Subcutaneous abdominal adipose tissue (tissue), 5 donors: ENCODE results near the gene ADCY1.
"Not testable (repeated sequence)": the region's sequence is repeated elsewhere in the genome, so short reads cannot be mapped to it uniquely, and the experiment has no call there.

Experiments
- H3K27ac ChIP-seq: one replicate; pipeline ENCODE4 v1.7.0; 2013; ENCODE audit warnings: low read depth, mild to moderate bottlenecking, inconsistent platforms, low read length, moderate library complexity
- H3K27me3 ChIP-seq, 5 donors: one replicate each; pipeline ENCODE4 v1.7.0; 2013; ENCODE audit warnings: low read length in 5 of 5, inconsistent platforms in 1 of 5; ENCODE audit not compliant: control insufficient read depth in 5 of 5, insufficient read depth in 4 of 5
- H3K36me3 ChIP-seq, 5 donors: one replicate each; pipeline ENCODE4 v1.7.0; 2013; ENCODE audit warnings: low read length in 5 of 5; ENCODE audit not compliant: control insufficient read depth in 5 of 5, insufficient read depth in 5 of 5
- H3K4me1 ChIP-seq, 5 donors: one replicate each; pipeline ENCODE4 v1.7.0; 2013; ENCODE audit warnings: low read length in 5 of 5, mild to moderate bottlenecking in 3 of 5, moderate library complexity in 1 of 5; ENCODE audit not compliant: control insufficient read depth in 5 of 5, insufficient read depth in 5 of 5
- H3K4me3 ChIP-seq, 5 donors: one replicate each; pipeline ENCODE4 v1.7.0; 2013; ENCODE audit warnings: low read length in 5 of 5, low read depth in 1 of 5
- H3K9ac ChIP-seq, 5 donors: one replicate each; pipeline ENCODE4 v1.7.0; 2013; ENCODE audit warnings: low read length in 5 of 5, mild to moderate bottlenecking in 4 of 5, moderate library complexity in 3 of 5
- H3K9me3 ChIP-seq, 5 donors: one replicate each; pipeline ENCODE4 v1.7.0; 2013; ENCODE audit warnings: low read length in 5 of 5; ENCODE audit not compliant: control insufficient read depth in 5 of 5
- donor health status: healthy.
- donor health status: healthy.
- donor health status: healthy.
- donor health status: healthy.
- donor health status: healthy.

ADCY1 gene

GRCh38 chr7:45715471-45716352 is 141.5 kb downstream of the ADCY1 start:
- no peak overlapping the region for H3K27ac ChIP-seq
- H3K4me1 ChIP-seq: peaks cover 0 to 9% (median 0%) of the 10 kb centered on the region in 5 donors
- no peaks in the 10 kb centered on the region for H3K9me3 ChIP-seq
- H3K36me3 ChIP-seq: peaks cover 0 to 11% (median 0%) of the 10 kb centered on the region in 5 donors
- no peak overlapping the region for H3K4me3 ChIP-seq
- H3K27me3 ChIP-seq: peaks cover 0 to 3% (median 0%) of the 10 kb centered on the region in 5 donors
- H3K9ac ChIP-seq: no peak overlapping the region

GRCh38 chr7:45716380-45717203 is 142.4 kb downstream of the ADCY1 start:
- peaks cover 0 to 9% (median 0%) of the 10 kb centered on the region in 5 donors for H3K36me3 ChIP-seq
- peaks cover 0 to 9% (median 0%) of the 10 kb centered on the region in 5 donors for H3K4me1 ChIP-seq
- H3K27me3 ChIP-seq: peaks cover 0 to 3% (median 0%) of the 10 kb centered on the region in 5 donors
- H3K9ac ChIP-seq: no peak overlapping the region
- no peak overlapping the region for H3K27ac ChIP-seq
- no peaks in the 10 kb centered on the region for H3K9me3 ChIP-seq
- no peak overlapping the region for H3K4me3 ChIP-seq

GRCh38 chr7:45717537-45718235 is 143.5 kb downstream of the ADCY1 start:
- Histone ChIP-seq H3K9ac (no peak overlapping the region), H3K27ac (no peak overlapping the region), H3K4me1 (peaks cover 0 to 9% (median 0%) of the 10 kb centered on the region in 5 donors), H3K36me3 (peaks cover 0 to 14% (median 2%) of the 10 kb centered on the region in 5 donors), H3K4me3 (no peak overlapping the region), H3K9me3 (no peaks in the 10 kb centered on the region), H3K27me3 (peaks cover 0 to 3% (median 0%) of the 10 kb centered on the region in 5 donors)

GRCh38 chr7:45718464-45719330 is 144.5 kb downstream of the ADCY1 start:
- no peak overlapping the region for H3K4me3 ChIP-seq
- H3K4me1 ChIP-seq: peaks cover 0 to 9% (median 0%) of the 10 kb centered on the region in 5 donors
- no peak overlapping the region for H3K27ac ChIP-seq
- H3K36me3 ChIP-seq: peaks cover under 1 to 21% (median 5%) of the 10 kb centered on the region in 5 donors
- no peak overlapping the region for H3K9ac ChIP-seq
- H3K9me3 ChIP-seq: no peaks in the 10 kb centered on the region
- peaks cover 0 to 3% (median 0%) of the 10 kb centered on the region in 5 donors for H3K27me3 ChIP-seq

- Histone ChIP-seq H3K9ac (no peak overlapping the region), H3K4me1 (peaks cover 0 to 9% (median 0%) of the 10 kb centered on the region in 5 donors), H3K9me3 (no peaks in the 10 kb centered on the region), H3K27ac (no peak overlapping the region), H3K36me3 (peaks cover 9 to 36% (median 19%) of the 10 kb centered on the region in 5 donors), H3K4me3 (no peak overlapping the region), H3K27me3 (peaks cover 0 to 3% (median 0%) of the 10 kb centered on the region in 5 donors)
These were observed 146.8 kb downstream of the ADCY1 start for GRCh38 chr7:45720989-45721388.

- Histone ChIP-seq H3K36me3 (peaks cover 9 to 45% (median 26%) of the 10 kb centered on the region in 5 donors), H3K4me3 (no peak overlapping the region), H3K4me1 (peaks cover 0 to 4% (median 0%) of the 10 kb centered on the region in 5 donors), H3K27me3 (peaks cover 0 to 3% (median 0%) of the 10 kb centered on the region in 5 donors), H3K9ac (no peak overlapping the region), H3K9me3 (no peaks in the 10 kb centered on the region), H3K27ac (no peak overlapping the region)
These were observed 147.8 kb downstream of the ADCY1 start for GRCh38 chr7:45721686-45722598.

GRCh38 chr7:45725231-45725630 is 151.1 kb downstream of the ADCY1 start:
- not testable (repeated sequence) for H3K9ac ChIP-seq, H3K9me3 ChIP-seq, H3K4me1 ChIP-seq, H3K27me3 ChIP-seq, H3K4me3 ChIP-seq, H3K27ac ChIP-seq
- H3K36me3 ChIP-seq: peaks cover 16 to 54% (median 33%) of the 10 kb centered on the region in 5 donors

GRCh38 chr7:45726883-45727282 is 152.7 kb downstream of the ADCY1 start:
- H3K36me3 ChIP-seq: peaks cover 16 to 54% (median 33%) of the 10 kb centered on the region in 5 donors
- H3K4me1 ChIP-seq: no peaks in the 10 kb centered on the region
- H3K9ac ChIP-seq: no peak overlapping the region
- H3K9me3 ChIP-seq: no peaks in the 10 kb centered on the region
- no peak overlapping the region for H3K27ac ChIP-seq
- no peak overlapping the region for H3K4me3 ChIP-seq
- no peaks in the 10 kb centered on the region for H3K27me3 ChIP-seq
